ENCODE measurements around the gene ARSH. TPM values are rescaled to one million over a fixed set of nuclear protein-coding genes. Genes with fewer than 3 reads are reported as not detected.
"Not testable (repeated sequence)": the region's sequence is repeated elsewhere in the genome, so short reads cannot be mapped to it uniquely, and the experiment has no call there.

ARSH gene
- total and polyA plus RNA-seq, 12 donors: not detected

DNA sequence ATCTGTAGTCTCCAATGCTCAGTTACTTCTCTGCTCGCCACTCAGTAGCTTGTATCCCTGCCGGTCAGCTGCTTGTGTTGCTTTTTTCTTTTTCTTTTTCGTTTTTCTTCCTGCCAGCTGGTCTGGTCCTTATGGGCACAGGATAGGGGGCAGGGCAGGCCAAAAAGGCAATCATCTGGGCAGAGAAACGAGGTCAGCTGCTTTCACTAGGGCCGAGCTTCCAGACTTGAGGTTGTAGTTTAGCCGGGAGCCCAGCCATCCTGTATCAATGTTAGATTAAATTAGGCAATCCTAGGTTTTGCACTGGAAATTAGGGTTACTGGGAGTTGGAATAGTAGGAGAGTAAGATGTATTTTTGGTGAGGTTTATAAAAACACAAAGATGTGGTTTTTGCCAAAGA, 38.3 kb downstream of the ARSH start:
- no peaks in the 10 kb centered on the region for H3K9me3 ChIP-seq
- 76 to 85% methylated on average over 6 of the region's 6 CpGs for WGBS, 2 donors

DNA sequence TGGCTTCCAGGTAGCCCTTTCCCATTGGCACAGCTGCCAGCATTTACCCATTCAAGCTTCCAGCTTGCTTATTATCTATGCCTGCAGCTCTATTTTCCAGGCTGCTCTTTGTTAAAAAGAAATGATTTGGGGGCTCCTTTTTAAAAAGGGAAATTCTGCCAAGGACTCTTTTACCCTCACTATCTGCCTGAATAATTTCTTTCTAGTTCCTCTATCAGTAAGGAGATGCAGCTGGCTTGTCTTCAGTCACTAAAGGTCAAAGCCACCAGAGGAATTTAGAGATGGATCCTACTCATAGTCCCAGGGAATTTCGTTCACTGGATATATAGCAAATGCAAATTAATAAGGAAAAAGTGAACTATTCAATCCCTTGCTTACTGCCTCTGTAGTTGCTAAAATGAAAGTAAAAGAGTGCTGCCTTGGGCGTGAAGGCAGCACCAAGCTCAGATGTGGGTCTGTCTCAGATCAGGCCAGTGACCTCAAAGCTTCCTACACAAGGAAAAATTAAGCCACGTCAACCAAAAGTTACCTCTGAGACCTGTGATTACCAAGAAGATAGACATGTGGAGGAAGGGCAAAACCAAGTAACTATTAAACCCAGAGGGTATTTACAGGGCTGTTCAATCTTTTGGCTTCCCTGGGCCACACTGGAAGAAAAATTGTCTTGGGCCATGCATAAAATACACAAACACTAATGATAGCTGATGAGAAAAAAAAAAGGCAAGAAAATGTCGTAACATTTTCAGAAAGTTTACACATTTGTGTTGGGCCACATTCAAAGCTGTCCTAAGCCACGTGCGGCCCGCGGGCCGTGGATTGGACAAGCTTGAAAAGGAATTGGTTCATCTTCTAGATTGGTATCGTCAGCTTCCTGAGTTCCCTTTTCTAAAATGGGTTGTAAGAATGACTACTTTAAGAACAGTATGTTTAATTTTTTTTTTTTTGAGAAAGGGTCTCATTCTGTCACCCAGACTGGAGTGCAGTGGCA, 40.2 kb downstream of the ARSH start:
- intact Hi-C loops (cut with DNase I): no loop called here
- no peaks in the 10 kb centered on the region for H3K4me1 ChIP-seq
- DNase-seq (no peak), ATAC-seq (no peak)
- no peak overlapping the region for H3K27ac ChIP-seq
- H3K27me3 ChIP-seq: no peaks in the 10 kb centered on the region
- no peaks in the 10 kb centered on the region for H3K9me3 ChIP-seq
- TF ChIP-seq, protein P1, sequence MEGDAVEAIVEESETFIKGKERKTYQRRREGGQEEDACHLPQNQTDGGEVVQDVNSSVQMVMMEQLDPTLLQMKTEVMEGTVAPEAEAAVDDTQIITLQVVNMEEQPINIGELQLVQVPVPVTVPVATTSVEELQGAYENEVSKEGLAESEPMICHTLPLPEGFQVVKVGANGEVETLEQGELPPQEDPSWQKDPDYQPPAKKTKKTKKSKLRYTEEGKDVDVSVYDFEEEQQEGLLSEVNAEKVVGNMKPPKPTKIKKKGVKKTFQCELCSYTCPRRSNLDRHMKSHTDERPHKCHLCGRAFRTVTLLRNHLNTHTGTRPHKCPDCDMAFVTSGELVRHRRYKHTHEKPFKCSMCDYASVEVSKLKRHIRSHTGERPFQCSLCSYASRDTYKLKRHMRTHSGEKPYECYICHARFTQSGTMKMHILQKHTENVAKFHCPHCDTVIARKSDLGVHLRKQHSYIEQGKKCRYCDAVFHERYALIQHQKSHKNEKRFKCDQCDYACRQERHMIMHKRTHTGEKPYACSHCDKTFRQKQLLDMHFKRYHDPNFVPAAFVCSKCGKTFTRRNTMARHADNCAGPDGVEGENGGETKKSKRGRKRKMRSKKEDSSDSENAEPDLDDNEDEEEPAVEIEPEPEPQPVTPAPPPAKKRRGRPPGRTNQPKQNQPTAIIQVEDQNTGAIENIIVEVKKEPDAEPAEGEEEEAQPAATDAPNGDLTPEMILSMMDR (IDR thresholded peaks at IDR 0.05): no peak
- WGBS, 2 donors: 80% methylated on average over 10 of the region's 10 CpGs
- no peak overlapping the region for H3K4me3 ChIP-seq
- H3K36me3 ChIP-seq: no peaks in the 10 kb centered on the region

More for the DNA sequence above, 38.3 kb downstream of the ARSH start:
- intact Hi-C loops (cut with DNase I): no loop called here
- no peak overlapping the region for H3K4me3 ChIP-seq
- DNase-seq (no peak), ATAC-seq (no peak)
- H3K27ac ChIP-seq: no peak overlapping the region
- H3K36me3 ChIP-seq: no peaks in the 10 kb centered on the region
- H3K4me1 ChIP-seq: no peaks in the 10 kb centered on the region
- H3K27me3 ChIP-seq: no peaks in the 10 kb centered on the region
- TF ChIP-seq, protein P1 (IDR thresholded peaks at IDR 0.05): no peak

DNA sequence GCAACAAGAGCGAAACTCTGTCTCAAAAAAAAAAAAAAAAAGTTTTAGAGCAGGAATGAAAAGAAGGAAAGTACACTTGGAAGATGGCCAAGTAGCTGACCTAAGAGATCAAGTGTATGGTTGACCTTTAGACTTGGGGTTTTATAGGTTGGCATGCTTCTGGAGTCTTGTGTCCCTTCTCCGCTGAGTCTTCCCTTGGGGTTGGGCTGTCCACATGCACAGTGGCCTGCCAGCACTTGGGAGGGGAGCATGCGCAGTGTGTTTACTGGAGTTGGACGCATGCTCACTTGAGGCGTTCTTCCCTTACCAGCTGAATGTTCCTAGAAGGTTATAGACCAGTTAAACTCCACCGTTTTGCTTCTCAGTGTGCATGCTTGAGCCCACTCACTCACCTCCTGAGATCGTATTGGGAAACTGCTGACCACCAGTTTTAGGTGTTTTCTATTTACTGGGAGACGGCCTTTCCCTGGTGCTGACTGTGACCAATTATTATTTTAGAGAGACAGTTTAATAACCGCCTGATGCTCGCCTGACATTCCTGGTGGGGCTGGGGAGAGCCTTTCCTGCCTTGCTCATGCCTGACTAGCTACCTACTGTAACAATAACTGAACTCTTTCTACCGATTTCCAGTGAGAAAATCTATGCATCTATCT, 44.3 kb downstream of the ARSH start:
- H3K4me3 ChIP-seq; H3K4me1 ChIP-seq; H3K9me3 ChIP-seq; ATAC-seq; H3K27me3 ChIP-seq; H3K36me3 ChIP-seq; intact Hi-C loops (cut with DNase I); H3K27ac ChIP-seq; DNase-seq: not testable (repeated sequence)
- WGBS, 2 donors: 85 to 86% methylated on average over 5 to 11 of the region's 11 CpGs

DNA sequence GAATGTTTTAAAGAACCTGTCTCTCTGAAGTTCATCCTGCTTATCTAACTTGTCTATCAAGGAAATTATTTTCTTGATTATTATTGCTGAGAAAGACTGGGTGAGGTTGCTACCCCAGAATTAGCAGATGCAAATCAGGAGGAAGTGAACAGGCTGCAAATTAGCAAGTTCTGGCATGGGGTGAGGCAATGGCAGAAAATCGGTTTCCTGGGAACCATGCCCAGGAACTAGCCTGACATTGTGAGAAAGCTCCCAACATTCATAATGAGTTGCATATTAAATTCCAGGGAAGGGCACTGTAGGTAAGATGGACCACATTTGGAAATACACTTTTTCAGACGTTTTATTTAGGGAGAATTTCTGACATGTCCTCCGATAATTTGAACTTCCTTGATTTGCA, 46.5 kb downstream of the ARSH start:
- DNase-seq: no peak
- ATAC-seq: no peak
- no peaks in the 10 kb centered on the region for H3K36me3 ChIP-seq
- no peaks in the 10 kb centered on the region for H3K4me1 ChIP-seq
- no peak overlapping the region for H3K27ac ChIP-seq
- no peaks in the 10 kb centered on the region for H3K9me3 ChIP-seq
- H3K4me3 ChIP-seq: no peak overlapping the region
- 61 to 70% methylated on average over 3 of the region's 3 CpGs for WGBS, 2 donors
- intact Hi-C loops (cut with DNase I): no loop called here
- TF ChIP-seq, protein P1 (IDR thresholded peaks at IDR 0.05): no peak
- peaks cover 0 to 6% (median 0%) of the 10 kb centered on the region in 7 donors for H3K27me3 ChIP-seq

All from heart right ventricle (tissue), 16 donors.